Measurements from ENCODE around the gene LTBP2. TPM values are rescaled to one million over a fixed set of nuclear protein-coding genes. Genes with fewer than 3 reads are reported as not detected.
A peak's percentile ranks its signal among the peaks of the same experiment; 100 is the strongest.

Gene LTBP2
- total and polyA plus RNA-seq, 2 experiments from 2014 or later: 73.5 to 456 TPM

DNA sequence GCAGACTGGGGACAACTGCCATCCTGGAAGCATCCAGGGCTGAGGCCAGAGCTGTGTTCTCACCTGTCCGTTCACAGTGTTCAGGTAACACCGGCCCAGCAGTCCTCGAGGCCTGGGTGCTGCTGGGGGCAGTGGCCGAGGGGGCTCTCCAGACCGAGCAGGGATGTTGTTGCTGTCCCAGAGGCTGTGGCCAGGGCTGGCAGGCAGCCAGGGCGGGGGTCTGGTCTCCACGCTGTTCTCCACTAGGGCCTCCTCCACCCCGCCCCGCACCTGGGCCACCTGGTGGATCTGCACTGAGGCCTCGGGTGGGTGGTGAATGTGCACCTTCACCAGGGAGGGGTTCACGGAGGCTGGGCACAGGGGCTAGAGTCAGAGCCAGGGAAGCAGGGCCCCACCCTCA is 61.0 kb downstream of the LTBP2 start:
- Histone ChIP-seq H3K79me2 (ENCODE audit: insufficient read depth) (peaks cover 14% of the 10 kb centered on the region; the same call in 1 of the 2 replicates), H4K20me1 (ENCODE audit: insufficient read depth) (no peaks in the 10 kb centered on the region), H2AFZ (no peak overlapping the region), H3K27me3 (replicated peaks; ENCODE audit: insufficient read depth) (no peaks in the 10 kb centered on the region), H3K36me3 (ENCODE audit: low read depth) (peaks cover 16% of the 10 kb centered on the region; the same call in 1 of the 2 replicates), H3K9me3 (ENCODE audit: low read depth) (no peaks in the 10 kb centered on the region), H3K4me3 (no peak overlapping the region), H3K9ac (no peak overlapping the region), H3K27ac (no peak overlapping the region), H3K9me2 (ENCODE audit: insufficient read depth) (no peaks in the 10 kb centered on the region), H3K4me2 (ENCODE audit: unreplicated experiment) (no peak overlapping the region), H3K4me1 (ENCODE audit: insufficient read depth) (peaks cover 39% of the 10 kb centered on the region), H3F3A (ENCODE audit: insufficient read depth) (peaks cover 37% of the 10 kb centered on the region)
- in situ Hi-C loops (cut with MboI): no loop called here
- no peak for TF ChIP-seq EZH2phosphoT487 (IDR thresholded peaks at IDR 0.05; ENCODE audit: insufficient read depth, low read depth)
- TF ChIP-seq EZH2 (IDR thresholded peaks at IDR 0.05; ENCODE audit: insufficient read depth, poor library complexity, severe bottlenecking): no peak
- DNase-seq: no peak
- WGBS, 2 experiments (ENCODE audit: low coverage in 1 of 2, low lambda C conversion rate in 2 of 2, missing lambda C conversion rate in 2 of 2): 83 to 87% methylated on average over 11 of the region's 11 CpGs

DNA sequence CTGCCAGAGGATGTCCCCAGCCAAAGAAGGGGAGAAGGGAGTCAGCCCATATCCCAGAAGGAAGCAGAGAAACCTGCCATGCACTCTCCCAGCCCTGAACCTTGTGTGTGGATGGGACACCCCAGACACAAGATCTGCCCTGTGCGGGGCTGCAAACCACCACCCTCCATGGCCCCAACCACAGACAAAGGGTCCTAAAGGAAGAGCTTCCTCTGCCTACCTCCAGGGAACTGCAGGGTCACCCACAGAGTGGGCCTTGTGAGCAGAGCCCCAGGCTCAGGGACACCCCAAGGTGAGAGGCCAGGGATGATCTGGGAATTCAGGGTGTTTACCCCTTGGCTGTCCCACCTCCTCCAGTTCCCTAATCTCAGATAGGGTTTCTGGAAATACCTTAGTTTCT is 62.0 kb downstream of the LTBP2 start:
- no peaks in the 10 kb centered on the region for H4K20me1 ChIP-seq (ENCODE audit: insufficient read depth)
- no peak for TF ChIP-seq EZH2phosphoT487 (IDR thresholded peaks at IDR 0.05; ENCODE audit: insufficient read depth, low read depth)
- no peak for TF ChIP-seq EZH2 (IDR thresholded peaks at IDR 0.05; ENCODE audit: insufficient read depth, poor library complexity, severe bottlenecking)
- peaks cover 8% of the 10 kb centered on the region; the same call in 1 of the 2 replicates for H3K79me2 ChIP-seq (ENCODE audit: insufficient read depth)
- DNase-seq: no peak
- peak overlapping the region; percentile 63; the same call in 1 of the 2 replicates for H3K27ac ChIP-seq
- H3K4me1 ChIP-seq (ENCODE audit: insufficient read depth): peaks cover 39% of the 10 kb centered on the region
- no peak overlapping the region for H3K4me2 ChIP-seq (ENCODE audit: unreplicated experiment)
- H3K27me3 ChIP-seq (replicated peaks; ENCODE audit: insufficient read depth): no peaks in the 10 kb centered on the region
- in situ Hi-C loops (cut with MboI): no loop called here
- H3K9me2 ChIP-seq (ENCODE audit: insufficient read depth): no peaks in the 10 kb centered on the region
- H2AFZ ChIP-seq: no peak overlapping the region
- no peak overlapping the region for H3K9ac ChIP-seq
- H3K36me3 ChIP-seq (ENCODE audit: low read depth): peaks cover 19% of the 10 kb centered on the region; the same call in 1 of the 2 replicates
- H3K9me3 ChIP-seq (ENCODE audit: low read depth): no peaks in the 10 kb centered on the region
- no peak overlapping the region for H3K4me3 ChIP-seq
- H3F3A ChIP-seq (ENCODE audit: insufficient read depth): peaks cover 37% of the 10 kb centered on the region
- 0% methylated on average over 1 of the region's 1 CpG for WGBS, 2 experiments (ENCODE audit: low coverage in 1 of 2, low lambda C conversion rate in 2 of 2, missing lambda C conversion rate in 2 of 2)

DNA sequence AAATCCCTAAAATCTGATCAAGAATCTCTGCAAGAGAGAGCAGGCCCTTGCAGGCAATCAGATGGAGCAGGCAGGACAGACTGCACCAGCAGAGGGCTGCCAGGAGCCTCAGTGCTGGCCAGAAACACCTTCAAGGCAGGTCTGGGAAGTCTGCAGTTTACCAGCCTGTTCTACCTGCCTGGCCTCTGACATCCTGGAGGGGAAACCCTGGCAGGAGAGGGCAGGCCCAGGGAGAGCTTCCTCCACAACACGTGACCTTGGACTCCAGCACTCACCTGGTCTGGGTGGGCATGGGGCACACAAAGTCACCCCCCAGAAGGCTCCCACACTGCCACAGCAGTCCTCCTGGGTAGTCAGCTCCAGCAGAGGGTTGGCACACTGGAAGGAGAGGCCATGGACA is 62.4 kb downstream of the LTBP2 start:
- Histone ChIP-seq H3K27me3 (replicated peaks; ENCODE audit: insufficient read depth) (no peaks in the 10 kb centered on the region), H3K36me3 (ENCODE audit: low read depth) (peaks cover 24% of the 10 kb centered on the region; the same call in 1 of the 2 replicates), H3F3A (ENCODE audit: insufficient read depth) (peaks cover 37% of the 10 kb centered on the region), H3K9me3 (ENCODE audit: low read depth) (no peaks in the 10 kb centered on the region), H3K4me1 (ENCODE audit: insufficient read depth) (peaks cover 39% of the 10 kb centered on the region), H3K4me3 (no peak overlapping the region), H3K9me2 (ENCODE audit: insufficient read depth) (no peaks in the 10 kb centered on the region), H3K27ac (peak overlapping the region; percentile 63), H3K79me2 (ENCODE audit: insufficient read depth) (peaks cover 8% of the 10 kb centered on the region; the same call in 1 of the 2 replicates), H4K20me1 (ENCODE audit: insufficient read depth) (no peaks in the 10 kb centered on the region), H3K4me2 (ENCODE audit: unreplicated experiment) (no peak overlapping the region), H3K9ac (peak overlapping the region; percentile 51; the same call in 1 of the 2 replicates), H2AFZ (no peak overlapping the region)
- in situ Hi-C loops (cut with MboI): no loop called here
- DNase-seq: peak; percentile 45
- WGBS, 2 experiments (ENCODE audit: low coverage in 1 of 2, low lambda C conversion rate in 2 of 2, missing lambda C conversion rate in 2 of 2): 89 to 100% methylated on average over 1 of the region's 1 CpG
- TF ChIP-seq EZH2phosphoT487 (IDR thresholded peaks at IDR 0.05; ENCODE audit: insufficient read depth, low read depth): no peak
- no peak for TF ChIP-seq EZH2 (IDR thresholded peaks at IDR 0.05; ENCODE audit: insufficient read depth, poor library complexity, severe bottlenecking)

DNA sequence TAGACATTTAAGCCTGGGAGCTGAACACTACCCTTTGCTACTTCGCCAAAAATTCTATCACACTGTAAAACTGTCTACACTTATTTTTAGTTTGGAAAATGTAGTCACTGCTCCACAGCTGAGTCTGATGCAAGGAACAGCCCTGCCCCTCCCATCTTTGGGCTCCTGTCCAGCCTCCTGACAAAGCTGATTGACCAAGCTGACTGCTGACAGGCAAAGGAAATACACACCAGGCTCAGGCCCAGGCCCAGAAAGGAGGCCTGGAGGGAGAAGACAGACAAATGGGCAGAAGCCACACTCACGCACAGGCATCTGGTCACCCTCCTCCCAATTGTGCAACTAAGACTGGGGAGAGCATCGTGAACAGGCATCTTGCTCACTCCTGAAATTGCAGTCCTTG is 63.2 kb downstream of the LTBP2 start:
- no peaks in the 10 kb centered on the region for H3K9me2 ChIP-seq (ENCODE audit: insufficient read depth)
- H2AFZ ChIP-seq: no peak overlapping the region
- peak overlapping the region; percentile 14 for H3K4me2 ChIP-seq (ENCODE audit: unreplicated experiment)
- H3K4me1 ChIP-seq (ENCODE audit: insufficient read depth): peaks cover 39% of the 10 kb centered on the region
- H3K4me3 ChIP-seq: no peak overlapping the region
- H3K36me3 ChIP-seq (ENCODE audit: low read depth): peaks cover 20% of the 10 kb centered on the region; the same call in 1 of the 2 replicates
- peak overlapping the region; percentile 63 for H3K27ac ChIP-seq
- WGBS, 2 experiments (ENCODE audit: low coverage in 1 of 2, low lambda C conversion rate in 2 of 2, missing lambda C conversion rate in 2 of 2): 32% methylated on average over 3 of the region's 3 CpGs
- no peaks in the 10 kb centered on the region for H3K9me3 ChIP-seq (ENCODE audit: low read depth)
- in situ Hi-C loops (cut with MboI): no loop called here
- peak; percentile 82 for DNase-seq
- peak overlapping the region; percentile 51 for H3K9ac ChIP-seq
- 0 out of 2 replicates have a peak, but pooled peaks have one; percentile 38 for TF ChIP-seq EZH2phosphoT487 (IDR thresholded peaks at IDR 0.05; ENCODE audit: insufficient read depth, low read depth)
- no peak for TF ChIP-seq EZH2 (IDR thresholded peaks at IDR 0.05; ENCODE audit: insufficient read depth, poor library complexity, severe bottlenecking)
- H3F3A ChIP-seq (ENCODE audit: insufficient read depth): peaks cover 37% of the 10 kb centered on the region
- H3K79me2 ChIP-seq (ENCODE audit: insufficient read depth): peaks cover 8% of the 10 kb centered on the region; the same call in 1 of the 2 replicates
- H4K20me1 ChIP-seq (ENCODE audit: insufficient read depth): no peaks in the 10 kb centered on the region
- H3K27me3 ChIP-seq (replicated peaks; ENCODE audit: insufficient read depth): no peaks in the 10 kb centered on the region
